Cerebellar cortex (tissue), 1 donor: ENCODE results near the gene NUPR1.
"Not testable (repeated sequence)": the region's sequence is repeated elsewhere in the genome, so short reads cannot be mapped to it uniquely, and the experiment has no call there.

Experiments
- DNase-seq: peaks from one replicate; pipeline ENCODE4 v3.0.0-alpha.2; 2015; ENCODE audit warnings: low spot score

The NUPR1 gene

GRCh38 chr16:28527100-28527785 is 11.5 kb downstream of the NUPR1 start:
- DNase-seq = peak; percentile 61

GRCh38 chr16:28526201-28527099 is 12.3 kb downstream of the NUPR1 start:
- peak; percentile 59 for DNase-seq

GRCh38 chr16:28524681-28525171 is 14.0 kb downstream of the NUPR1 start:
- DNase-seq = peak; percentile 73

GRCh38 chr16:28522792-28523191 is 16.0 kb downstream of the NUPR1 start:
- no peak for DNase-seq

GRCh38 chr16:28521436-28521835 is 17.3 kb downstream of the NUPR1 start:
- DNase-seq = no peak

GRCh38 chr16:28520672-28521071 is 18.1 kb downstream of the NUPR1 start:
- DNase-seq = no peak

- no peak for DNase-seq
Observed at GRCh38 chr16:28514246-28514645, 24.5 kb downstream of the NUPR1 start.

- no peak for DNase-seq
Observed at GRCh38 chr16:28513484-28514181, 25.1 kb downstream of the NUPR1 start.

- no peak for DNase-seq
Observed at GRCh38 chr16:28511801-28512789, 26.7 kb downstream of the NUPR1 start.

GRCh38 chr16:28511031-28511430 is 27.7 kb downstream of the NUPR1 start:
- no peak for DNase-seq

GRCh38 chr16:28505489-28506137 is 33.2 kb downstream of the NUPR1 start:
- DNase-seq = no peak

GRCh38 chr16:28504707-28505404 is 33.9 kb downstream of the NUPR1 start:
- DNase-seq = no peak

- DNase-seq = no peak
Observed at GRCh38 chr16:28503470-28504259, 35.1 kb downstream of the NUPR1 start.

- DNase-seq = no peak
Observed at GRCh38 chr16:28502290-28502689, 36.5 kb downstream of the NUPR1 start.

- DNase-seq = no peak
Observed at GRCh38 chr16:28501258-28502232, 37.2 kb downstream of the NUPR1 start.

GRCh38 chr16:28500476-28501180 is 38.1 kb downstream of the NUPR1 start:
- DNase-seq = not testable (repeated sequence)

- no peak for DNase-seq
Observed at GRCh38 chr16:28499854-28500253, 38.9 kb downstream of the NUPR1 start.
